ENCODE measurements around the gene ANKUB1. TPM values are rescaled to one million over a fixed set of nuclear protein-coding genes. Genes with fewer than 3 reads are reported as not detected.

The ANKUB1 gene
- total and polyA plus RNA-seq, 5 experiments from 2014 or later, result not detected

GRCh38 chr3:149816986-149817385, 24.6 kb upstream of the ANKUB1 start:
- POLR2A ChIA-PET, result no interaction called here
- Mint-ChIP-seq H3K4me3 (peak overlapping the region in 4 of 10 donors; percentile 6 to 99 (median 34)), H3K27ac (no peak overlapping the region), H3K4me1 (peaks cover 46 to 86% (median 74%) of the 10 kb centered on the region in 4 donors), H3K27me3 (no peaks in the 10 kb centered on the region), H3K36me3 (peaks cover 0 to 6% (median 5%) of the 10 kb centered on the region in 3 donors), H3K9me3 (no peaks in the 10 kb centered on the region)
- DNase-seq (no peak), ATAC-seq (no peak)

GRCh38 chr3:149816311-149816710, 24.0 kb upstream of the ANKUB1 start:
- POLR2A ChIA-PET, result no interaction called here
- H3K27ac Mint-ChIP-seq, result no peak overlapping the region
- H3K4me1 Mint-ChIP-seq, result peaks cover 43 to 80% (median 69%) of the 10 kb centered on the region in 4 donors
- DNase-seq (no peak), ATAC-seq (no peak)
- peak overlapping the region in 6 of 10 donors; percentile 2 to 99 (median 23) for H3K4me3 Mint-ChIP-seq
- peaks cover 0 to 5% (median 0%) of the 10 kb centered on the region in 3 donors for H3K36me3 Mint-ChIP-seq
- no peaks in the 10 kb centered on the region for H3K9me3 Mint-ChIP-seq
- no peaks in the 10 kb centered on the region for H3K27me3 Mint-ChIP-seq

- H3K27ac Mint-ChIP-seq, result peak overlapping the region in 1 of 10 donors; percentile 34
- no peaks in the 10 kb centered on the region for H3K27me3 Mint-ChIP-seq
- peaks cover 0 to 5% (median 0%) of the 10 kb centered on the region in 3 donors for H3K36me3 Mint-ChIP-seq
- DNase-seq (no peak), ATAC-seq (no peak)
- peaks cover 43 to 76% (median 67%) of the 10 kb centered on the region in 4 donors for H3K4me1 Mint-ChIP-seq
- H3K4me3 Mint-ChIP-seq, result peak overlapping the region in 7 of 10 donors; percentile 24 to 99 (median 52)
- POLR2A ChIA-PET, result no interaction called here
- no peaks in the 10 kb centered on the region for H3K9me3 Mint-ChIP-seq
These were observed 23.4 kb upstream of the ANKUB1 start for GRCh38 chr3:149815728-149816127.

GRCh38 chr3:149815321-149815720, 23.0 kb upstream of the ANKUB1 start:
- Mint-ChIP-seq H3K27me3 (no peaks in the 10 kb centered on the region), H3K36me3 (peaks cover 0 to 5% (median 0%) of the 10 kb centered on the region in 3 donors), H3K27ac (peak overlapping the region in 1 of 10 donors; percentile 34), H3K4me3 (peak overlapping the region in 9 of 10 donors; percentile 34 to 100 (median 98)), H3K9me3 (no peaks in the 10 kb centered on the region), H3K4me1 (peaks cover 43 to 72% (median 66%) of the 10 kb centered on the region in 4 donors)
- POLR2A ChIA-PET, result no interaction called here
- ATAC-seq, result no peak
- DNase-seq, result no peak

GRCh38 chr3:149813367-149814281, 21.3 kb upstream of the ANKUB1 start:
- ATAC-seq, result peak; percentile 28 to 32
- peak overlapping the region; percentile 96 to 100 (median 99) for H3K27ac Mint-ChIP-seq

GRCh38 chr3:149812606-149813366, 20.4 kb upstream of the ANKUB1 start, which contains the start of gene RNF13:
Gene RNF13 (plus strand): TSS chr3:149813215. CDS start chr3:149846027, 32,812 bp downstream.
- Mint-ChIP-seq H3K4me1 (peaks cover 32 to 56% (median 48%) of the 10 kb centered on the region in 4 donors), H3K27me3 (peaks cover 0 to 4% (median 3%) of the 10 kb centered on the region in 5 donors), H3K4me3 (peak within 1 kb of the TSS; percentile 94 to 100 (median 99)), H3K9me3 (no peaks in the 10 kb centered on the region), H3K27ac (peak within 1 kb of the TSS; percentile 96 to 100 (median 99)), H3K36me3 (no peaks in the 10 kb centered on the region)
- ATAC-seq (peak; percentile 95 to 96), DNase-seq (peak; percentile 86 to 97 (median 92))
- POLR2A ChIA-PET, result interaction anchor here (1.0 to 2.4 kb wide), 5 partner anchors 56 to 790 kb away, joined by 3 to 11 read pairs (median 3); partner anchors contain the start of genes COMMD2, HPS3, SELENOT and TSC22D2

More at GRCh38 chr3:149813367-149814281, 21.3 kb upstream of the ANKUB1 start:
- Mint-ChIP-seq H3K27me3 (no peaks in the 10 kb centered on the region), H3K4me1 (peaks cover 39 to 60% (median 54%) of the 10 kb centered on the region in 4 donors), H3K9me3 (no peaks in the 10 kb centered on the region), H3K36me3 (peaks cover 0 to 3% (median 0%) of the 10 kb centered on the region in 3 donors), H3K4me3 (peak overlapping the region; percentile 94 to 100 (median 99))
- DNase-seq, result peak in 4 of 10 donors; percentile 12 to 30 (median 22)
- POLR2A ChIA-PET, result interaction anchor here (0.5 to 2.4 kb wide), 6 partner anchors 57 to 822 kb away, joined by 3 to 11 read pairs (median 3); partner anchors contain the start of genes COMMD2, HPS3, SELENOT and TSC22D2

GRCh38 chr3:149812165-149812605, 19.8 kb upstream of the ANKUB1 start:
- Mint-ChIP-seq H3K9me3 (no peaks in the 10 kb centered on the region), H3K36me3 (no peaks in the 10 kb centered on the region), H3K27me3 (peaks cover 0 to 6% (median 3%) of the 10 kb centered on the region in 5 donors), H3K27ac (peak overlapping the region; percentile 96 to 100 (median 99)), H3K4me1 (peaks cover 28 to 50% (median 42%) of the 10 kb centered on the region in 4 donors), H3K4me3 (peak overlapping the region; percentile 94 to 100 (median 99))
- ATAC-seq, result no peak
- POLR2A ChIA-PET, result interaction anchor here (1.0 to 2.4 kb wide), 4 partner anchors 55 to 682 kb away, joined by 3 to 11 read pairs (median 4); partner anchors contain the start of genes COMMD2, HPS3 and TSC22D2
- no peak for DNase-seq

- Mint-ChIP-seq H3K27ac (no peak overlapping the region), H3K27me3 (peaks cover 0 to 10% (median 5%) of the 10 kb centered on the region in 5 donors), H3K4me3 (no peak overlapping the region), H3K9me3 (no peaks in the 10 kb centered on the region), H3K4me1 (peaks cover 20 to 41% (median 28%) of the 10 kb centered on the region in 4 donors), H3K36me3 (no peaks in the 10 kb centered on the region)
- POLR2A ChIA-PET, result interaction anchor here (0.7 kb wide), 1 partner anchor 100 kb away, joined by 3 read pairs; no protein-coding TSS in a partner anchor
- ATAC-seq (no peak), DNase-seq (no peak)
These were observed 18.5 kb upstream of the ANKUB1 start for GRCh38 chr3:149810846-149811245.

- H3K36me3 Mint-ChIP-seq, result no peaks in the 10 kb centered on the region
- H3K4me1 Mint-ChIP-seq, result peaks cover 13 to 30% (median 18%) of the 10 kb centered on the region in 4 donors
- H3K27ac Mint-ChIP-seq, result no peak overlapping the region
- POLR2A ChIA-PET, result no interaction called here
- DNase-seq (no peak), ATAC-seq (no peak)
- peaks cover 0 to 12% (median 7%) of the 10 kb centered on the region in 5 donors for H3K27me3 Mint-ChIP-seq
- no peak overlapping the region for H3K4me3 Mint-ChIP-seq
- no peaks in the 10 kb centered on the region for H3K9me3 Mint-ChIP-seq
These were observed 17.3 kb upstream of the ANKUB1 start for GRCh38 chr3:149809699-149810098.

GRCh38 chr3:149808209-149808829, 16.0 kb upstream of the ANKUB1 start:
- H3K4me1 Mint-ChIP-seq, result peaks cover 5 to 19% (median 8%) of the 10 kb centered on the region in 4 donors
- POLR2A ChIA-PET, result interaction anchor here (0.5 to 0.6 kb wide), 2 partner anchors 47 to 173 kb away, joined by 5 read pairs; no protein-coding TSS in a partner anchor
- no peaks in the 10 kb centered on the region for H3K36me3 Mint-ChIP-seq
- no peak overlapping the region for H3K27ac Mint-ChIP-seq
- no peak overlapping the region for H3K4me3 Mint-ChIP-seq
- DNase-seq (peak; percentile 17 to 75 (median 42)), ATAC-seq (no peak)
- H3K9me3 Mint-ChIP-seq, result peaks cover 0 to 2% (median 0%) of the 10 kb centered on the region in 9 donors
- peaks cover 0 to 13% (median 7%) of the 10 kb centered on the region in 5 donors for H3K27me3 Mint-ChIP-seq

- Mint-ChIP-seq H3K9me3 (peaks cover 0 to 2% (median 0%) of the 10 kb centered on the region in 9 donors), H3K27me3 (peaks cover 0 to 13% (median 7%) of the 10 kb centered on the region in 5 donors), H3K4me1 (peaks cover 0 to 12% (median 2%) of the 10 kb centered on the region in 4 donors), H3K36me3 (no peaks in the 10 kb centered on the region), H3K27ac (no peak overlapping the region), H3K4me3 (no peak overlapping the region)
- no peak for ATAC-seq
- DNase-seq, result no peak
- POLR2A ChIA-PET, result no interaction called here
These were observed 13.9 kb upstream of the ANKUB1 start for GRCh38 chr3:149806171-149806778.

Data from naive thymus-derived CD8-positive, alpha-beta T cell (primary cell).